NCI-H2227 (cell line): ENCODE data around the gene FRYL.

Experiments
- DNase-seq: peaks from one replicate; lab custom pipeline; 2025; ENCODE audit not compliant: unreplicated experiment; lab: John Stamatoyannopoulos, UW

The FRYL gene

DNA sequence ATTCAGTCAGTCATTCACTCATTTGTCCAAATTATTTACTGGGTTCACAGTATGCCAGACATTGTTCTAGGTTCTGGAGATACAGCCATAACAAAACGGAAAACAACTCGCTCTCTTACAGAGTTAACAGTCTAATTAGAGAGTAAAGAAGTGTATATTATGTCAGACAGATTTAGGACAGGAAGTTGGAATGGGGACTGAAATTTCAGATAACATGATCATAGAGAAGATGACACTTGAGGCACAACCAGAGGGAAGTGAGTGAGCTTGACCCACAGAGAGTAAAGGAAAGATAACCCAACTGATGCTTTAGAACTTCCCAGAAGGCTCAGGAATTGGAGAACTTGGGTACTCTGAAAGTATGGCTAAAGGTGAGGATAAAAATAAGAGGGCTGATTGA is 150.6 kb downstream of the FRYL start:
- DNase-seq, result no peak

DNA sequence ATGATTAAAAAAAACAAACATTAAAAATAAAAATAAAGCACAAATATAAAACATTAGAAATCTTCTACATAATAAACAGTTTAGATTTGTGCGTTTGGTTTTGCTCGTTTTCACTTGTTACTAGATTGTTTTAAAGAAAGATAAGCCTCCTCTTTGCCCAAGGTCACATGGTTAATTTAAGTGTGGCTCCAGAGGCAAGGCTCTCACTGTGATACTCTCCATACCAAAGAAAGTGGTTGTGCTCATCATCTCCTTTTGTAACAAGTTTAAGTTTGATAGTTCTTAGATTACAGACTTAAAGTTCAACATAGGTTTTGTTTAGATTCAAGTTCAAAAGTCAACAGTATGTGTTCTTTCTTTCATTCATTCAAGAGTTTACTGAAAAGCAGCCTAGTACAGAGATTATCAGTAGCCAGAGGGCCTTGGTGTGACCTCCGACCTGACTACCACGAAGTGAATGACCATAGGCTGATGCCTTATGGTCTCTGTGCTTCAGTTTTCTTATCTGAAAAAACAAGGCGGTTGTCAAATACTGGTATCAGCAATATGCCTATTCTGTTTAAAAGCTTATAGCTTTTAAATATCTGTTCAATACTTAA is 156.8 kb downstream of the FRYL start:
- no peak for DNase-seq

- DNase-seq, result no peak
These were observed 159.2 kb downstream of the FRYL start for GRCh38 chr4:48620831-48621230.

GRCh38 chr4:48620093-48620492 is 160.0 kb downstream of the FRYL start:
- no peak for DNase-seq

- no peak for DNase-seq
These were observed 175.6 kb downstream of the FRYL start for GRCh38 chr4:48604527-48604926.

DNA sequence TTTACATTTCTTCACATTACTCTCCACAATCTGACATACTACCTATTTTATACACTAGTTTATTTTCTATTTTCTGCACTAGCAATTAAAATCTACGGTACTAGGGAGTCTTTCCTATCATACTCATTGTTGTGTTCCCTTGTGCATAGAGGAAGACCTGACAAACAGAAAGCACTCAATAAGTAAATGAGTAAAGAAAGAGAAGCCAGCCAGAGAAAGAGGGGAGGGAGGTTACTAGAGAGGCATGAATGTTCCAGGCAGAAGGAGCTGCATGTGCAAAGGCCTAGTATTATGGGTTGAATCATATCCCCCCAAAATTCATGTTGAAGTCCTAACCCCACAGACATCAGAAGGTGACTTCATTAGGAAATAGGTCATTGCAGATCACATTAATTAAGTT is 176.0 kb downstream of the FRYL start:
- no peak for DNase-seq

DNA sequence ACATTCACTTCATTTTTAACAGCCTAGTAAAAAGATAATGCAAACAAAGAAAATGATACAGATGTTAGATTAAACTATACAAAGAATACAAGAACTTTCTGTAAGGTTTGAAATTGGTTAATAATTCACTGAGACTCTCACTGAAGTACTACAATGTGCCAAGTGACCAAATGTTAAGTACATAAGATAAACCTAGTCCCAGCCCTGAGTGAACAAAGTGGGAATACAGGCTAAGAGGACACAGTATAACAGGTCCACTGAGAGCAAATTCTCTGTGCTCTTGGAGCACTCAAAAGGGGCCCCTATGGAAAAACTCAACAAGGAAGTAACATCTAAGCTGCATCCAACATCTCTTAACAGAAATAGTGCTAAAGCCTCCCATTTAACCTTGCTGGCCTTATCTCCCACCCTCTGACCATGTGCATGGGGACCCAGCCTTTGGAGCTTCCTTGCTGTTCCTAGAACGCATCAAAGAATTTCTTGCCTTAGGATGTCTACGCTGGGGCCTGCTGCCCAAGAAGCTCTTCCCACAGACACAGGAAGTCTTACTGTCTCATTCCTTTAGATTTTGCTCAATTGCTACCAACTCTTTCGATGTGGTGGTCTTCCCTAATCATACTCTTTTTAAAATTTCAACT is 176.6 kb downstream of the FRYL start:
- no peak for DNase-seq

- DNase-seq, result no peak
These were observed 177.3 kb downstream of the FRYL start for GRCh38 chr4:48602763-48603162.

- no peak for DNase-seq
These were observed 177.9 kb downstream of the FRYL start for GRCh38 chr4:48602222-48602621.

- no peak for DNase-seq
These were observed 183.7 kb downstream of the FRYL start for GRCh38 chr4:48596336-48596735.

GRCh38 chr4:48594180-48594579 is 185.9 kb downstream of the FRYL start:
- no peak for DNase-seq

DNA sequence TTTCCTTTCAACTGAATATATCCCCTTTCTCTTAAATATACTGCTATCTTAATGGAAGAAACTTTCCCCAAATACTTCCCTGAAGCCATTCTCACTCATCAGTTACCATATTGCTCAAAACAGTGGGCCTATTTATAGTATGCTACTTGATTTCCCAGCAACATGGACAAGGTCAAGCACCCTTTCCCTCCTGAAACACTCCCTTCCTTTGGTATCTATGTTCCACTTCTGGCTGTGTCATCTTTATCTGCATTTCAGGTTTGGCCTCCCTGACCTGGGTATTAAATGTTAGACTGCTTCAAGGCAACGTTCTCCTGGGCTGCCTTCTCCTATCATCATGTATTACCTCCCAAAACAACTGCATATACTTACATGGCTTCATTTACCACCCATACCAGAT is 188.7 kb downstream of the FRYL start:
- DNase-seq, result no peak

DNA sequence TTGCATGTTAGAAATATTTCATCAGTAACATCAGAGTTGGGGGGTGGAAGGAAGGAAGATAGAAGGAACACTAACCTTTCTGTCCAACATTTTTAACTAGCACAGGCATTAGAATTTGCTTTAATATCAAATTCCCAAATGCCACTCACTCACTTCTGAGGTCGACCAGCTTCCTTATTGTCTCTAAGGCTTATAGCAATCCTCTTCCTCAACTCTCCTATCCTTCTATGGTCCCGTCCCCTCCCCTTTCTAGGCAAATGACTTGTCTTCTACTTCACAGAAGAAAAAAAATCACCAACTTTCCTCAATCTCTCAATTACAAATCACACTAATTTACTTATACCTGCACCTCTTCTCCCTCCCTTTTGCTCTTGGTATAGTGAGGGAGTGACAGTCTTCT is 189.2 kb downstream of the FRYL start:
- DNase-seq, result no peak

DNA sequence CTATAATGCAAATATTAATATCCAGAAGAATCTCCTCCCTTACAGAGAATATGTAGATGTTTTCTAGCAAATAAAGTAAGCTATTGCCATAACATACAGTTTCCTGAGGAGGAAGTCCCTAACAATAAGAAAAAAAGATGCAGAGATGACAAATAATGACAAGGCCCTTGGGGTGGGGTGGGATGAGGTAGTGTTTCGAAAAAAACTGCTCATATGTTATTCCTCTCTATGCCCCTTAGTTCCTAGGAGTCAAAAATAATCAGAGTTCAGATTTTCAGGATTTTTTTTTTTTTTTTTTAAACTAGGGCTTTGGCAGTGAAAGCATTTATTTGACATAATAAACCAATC is 191.0 kb downstream of the FRYL start:
- no peak for DNase-seq

- DNase-seq, result no peak
These were observed 191.6 kb downstream of the FRYL start for GRCh38 chr4:48588230-48589097.

GRCh38 chr4:48585401-48585800 is 194.7 kb downstream of the FRYL start:
- DNase-seq, result no peak

DNA sequence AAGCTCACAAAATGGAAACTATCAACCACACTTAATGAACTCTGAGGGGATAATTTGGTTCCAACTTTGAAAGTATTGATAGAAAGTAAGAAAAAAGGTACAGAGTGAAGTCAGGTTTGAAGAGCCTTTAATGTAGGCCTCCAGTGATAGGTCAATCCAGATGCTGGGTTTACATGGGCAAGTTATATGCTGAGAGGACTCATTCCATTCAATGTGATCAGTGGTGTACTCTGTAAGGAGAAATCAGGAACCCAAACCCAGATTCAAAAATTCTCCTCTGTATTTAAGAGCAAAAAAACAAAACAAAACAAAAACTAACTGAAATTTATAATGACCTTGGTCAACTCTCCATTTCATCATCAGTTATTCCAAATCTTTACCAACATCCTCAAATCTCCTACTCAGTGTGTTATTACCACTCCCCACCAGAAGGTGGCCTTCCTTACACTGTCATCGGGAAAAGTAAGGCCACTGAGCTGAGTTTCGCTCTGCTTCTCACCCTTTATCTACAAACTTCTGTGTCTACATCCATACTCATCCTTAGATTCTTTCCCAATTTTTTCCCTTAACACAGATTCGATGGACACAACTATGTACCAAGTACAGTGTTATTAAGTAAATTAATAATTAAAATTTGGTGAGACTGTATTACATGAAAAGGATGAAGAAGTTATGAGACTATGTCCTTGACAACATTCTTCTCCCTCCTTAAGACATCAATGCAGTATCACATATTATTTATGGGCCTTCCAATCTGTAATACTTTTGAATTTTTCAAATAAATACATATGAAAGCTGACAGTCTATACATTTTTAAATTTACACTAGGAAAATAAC is 201.7 kb downstream of the FRYL start:
- peak; percentile 50 for DNase-seq

GRCh38 chr4:48575964-48576363 is 204.1 kb downstream of the FRYL start:
- DNase-seq, result no peak

DNA sequence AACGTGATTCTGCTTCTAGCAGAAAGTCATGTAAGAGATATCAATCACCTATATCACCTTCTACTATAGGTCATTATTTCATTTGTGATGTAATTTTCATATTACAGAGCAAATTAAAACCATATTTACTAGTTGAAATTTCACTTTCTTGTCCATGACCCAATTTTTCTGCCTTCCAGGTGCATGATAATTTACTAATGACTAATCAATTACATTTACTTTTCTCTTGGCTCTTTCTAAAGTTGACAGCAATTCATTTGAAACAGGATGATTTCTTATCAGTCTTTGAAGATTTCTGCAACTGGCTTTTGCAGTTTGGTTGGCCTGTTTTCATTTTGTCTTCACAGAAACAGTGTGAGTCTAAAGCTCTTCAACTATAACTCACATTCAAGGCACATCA is 208.6 kb downstream of the FRYL start:
- DNase-seq, result no peak

DNA sequence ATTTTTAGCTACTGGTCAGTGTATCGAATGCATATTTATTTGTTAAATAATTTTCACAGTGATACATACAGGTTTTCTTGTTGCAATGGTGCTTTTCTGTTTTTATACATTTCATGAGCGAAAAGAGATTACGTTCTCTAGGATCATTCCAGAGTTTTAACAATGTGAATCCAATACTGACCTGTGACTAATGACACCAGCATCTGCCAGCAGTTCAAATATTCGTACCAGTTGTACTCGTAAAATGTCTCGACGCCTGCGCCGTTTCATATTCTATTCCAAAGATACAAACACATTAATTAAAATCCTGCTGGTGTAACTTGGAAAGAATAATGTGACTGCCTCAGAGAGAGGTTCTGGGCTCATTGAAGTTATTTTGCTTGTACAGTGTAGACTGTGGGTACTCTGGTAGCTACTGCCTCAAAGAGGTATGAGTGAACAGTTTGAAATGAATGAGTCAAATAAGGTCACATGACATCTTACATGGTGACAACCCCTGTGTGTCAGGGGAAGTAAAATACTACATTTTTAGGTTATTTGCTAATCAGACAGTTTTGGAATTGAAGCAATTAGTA is 209.3 kb downstream of the FRYL start:
- DNase-seq, result no peak

DNA sequence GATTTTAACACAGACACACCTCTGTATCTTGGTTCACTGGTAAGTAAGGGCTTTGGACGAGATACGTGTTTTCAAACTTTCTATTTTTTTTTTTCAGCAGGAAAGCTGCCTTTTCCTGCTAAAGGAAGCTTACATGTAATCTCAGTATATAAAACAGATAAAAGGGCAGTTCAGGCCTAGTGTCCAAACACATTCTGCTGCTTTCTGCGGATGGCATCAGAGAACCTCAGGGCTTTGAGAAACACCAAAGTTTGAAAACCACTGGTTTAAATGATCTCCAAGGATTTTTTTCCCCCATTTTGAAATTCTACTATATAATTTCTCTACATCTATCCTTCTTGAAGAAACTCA is 214.1 kb downstream of the FRYL start:
- no peak for DNase-seq
